Measurements from ENCODE around the gene LRP1B.
"Not testable (repeated sequence)": the region's sequence is repeated elsewhere in the genome, so short reads cannot be mapped to it uniquely, and the experiment has no call there.

DNA sequence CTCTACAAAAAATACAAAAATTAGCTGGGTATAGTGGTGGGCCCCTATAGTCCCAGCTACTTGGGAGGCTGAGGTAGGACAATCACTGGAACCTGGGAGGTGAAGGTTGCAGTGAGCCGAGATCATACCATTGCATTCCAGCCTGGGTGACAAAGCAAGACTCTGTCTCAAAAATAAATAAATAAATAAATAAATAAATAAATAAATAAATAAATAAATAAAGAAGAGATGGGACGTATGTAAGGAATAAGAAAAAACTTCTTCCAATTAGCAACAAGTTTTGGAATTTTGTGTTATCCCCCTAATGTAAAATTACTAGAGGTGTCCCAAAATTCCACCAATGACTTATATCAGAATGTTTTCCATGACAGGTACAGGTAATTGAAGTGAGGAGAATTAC is 961.7 kb downstream of the LRP1B start:
- not testable (repeated sequence) for TF ChIP-seq POLR2A (IDR thresholded peaks at IDR 0.05)
- TF ChIP-seq, protein P1, sequence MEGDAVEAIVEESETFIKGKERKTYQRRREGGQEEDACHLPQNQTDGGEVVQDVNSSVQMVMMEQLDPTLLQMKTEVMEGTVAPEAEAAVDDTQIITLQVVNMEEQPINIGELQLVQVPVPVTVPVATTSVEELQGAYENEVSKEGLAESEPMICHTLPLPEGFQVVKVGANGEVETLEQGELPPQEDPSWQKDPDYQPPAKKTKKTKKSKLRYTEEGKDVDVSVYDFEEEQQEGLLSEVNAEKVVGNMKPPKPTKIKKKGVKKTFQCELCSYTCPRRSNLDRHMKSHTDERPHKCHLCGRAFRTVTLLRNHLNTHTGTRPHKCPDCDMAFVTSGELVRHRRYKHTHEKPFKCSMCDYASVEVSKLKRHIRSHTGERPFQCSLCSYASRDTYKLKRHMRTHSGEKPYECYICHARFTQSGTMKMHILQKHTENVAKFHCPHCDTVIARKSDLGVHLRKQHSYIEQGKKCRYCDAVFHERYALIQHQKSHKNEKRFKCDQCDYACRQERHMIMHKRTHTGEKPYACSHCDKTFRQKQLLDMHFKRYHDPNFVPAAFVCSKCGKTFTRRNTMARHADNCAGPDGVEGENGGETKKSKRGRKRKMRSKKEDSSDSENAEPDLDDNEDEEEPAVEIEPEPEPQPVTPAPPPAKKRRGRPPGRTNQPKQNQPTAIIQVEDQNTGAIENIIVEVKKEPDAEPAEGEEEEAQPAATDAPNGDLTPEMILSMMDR (IDR thresholded peaks at IDR 0.05) = not testable (repeated sequence)

All from thyroid gland (tissue), 4 donors.